ENCODE results near the gene PIGK. TPM values are rescaled to one million over a fixed set of nuclear protein-coding genes. Genes with fewer than 3 reads are reported as not detected.

PIGK gene
- total RNA-seq, 1 donor from 2014 or later = 17.4 TPM

DNA sequence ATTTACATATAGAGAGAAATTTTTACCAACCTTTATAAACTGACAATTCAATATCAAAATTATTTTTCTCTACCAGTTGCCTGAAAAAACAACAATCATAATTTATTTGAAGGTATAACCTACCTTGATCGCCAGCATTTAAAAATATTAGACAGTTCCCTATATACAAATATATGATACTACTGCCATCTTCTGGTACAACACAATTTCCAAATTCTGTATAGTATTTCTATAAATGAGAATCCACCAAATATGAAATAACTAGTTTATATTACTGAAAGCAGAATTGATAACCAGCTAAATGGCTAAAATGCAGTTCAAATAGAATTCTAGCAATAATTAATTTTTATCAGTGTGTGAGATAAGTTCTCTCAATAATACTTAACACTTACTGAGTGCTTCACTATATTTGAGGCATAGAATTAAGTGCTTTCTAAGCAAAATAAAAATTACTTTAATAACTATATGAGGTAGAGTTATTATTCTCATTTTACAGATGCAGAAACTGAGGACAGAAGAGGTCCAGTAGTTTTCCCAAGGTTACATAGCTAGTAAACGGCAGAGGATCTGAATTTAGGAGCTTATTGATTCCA lies 75.6 kb downstream of the PIGK start:
- FAIRE-seq = no peak
- peak; percentile 23 for DNase-seq (ENCODE audit: low read depth)
- Histone ChIP-seq H3K4me3 (ENCODE audit: low read depth, low read length) (no peak overlapping the region), H3K36me3 (ENCODE audit: control insufficient read depth, insufficient read depth, low read length) (no peaks in the 10 kb centered on the region), H3K27me3 (ENCODE audit: control insufficient read depth, insufficient read depth, low read length) (no peaks in the 10 kb centered on the region)
- TF ChIP-seq, protein P1, sequence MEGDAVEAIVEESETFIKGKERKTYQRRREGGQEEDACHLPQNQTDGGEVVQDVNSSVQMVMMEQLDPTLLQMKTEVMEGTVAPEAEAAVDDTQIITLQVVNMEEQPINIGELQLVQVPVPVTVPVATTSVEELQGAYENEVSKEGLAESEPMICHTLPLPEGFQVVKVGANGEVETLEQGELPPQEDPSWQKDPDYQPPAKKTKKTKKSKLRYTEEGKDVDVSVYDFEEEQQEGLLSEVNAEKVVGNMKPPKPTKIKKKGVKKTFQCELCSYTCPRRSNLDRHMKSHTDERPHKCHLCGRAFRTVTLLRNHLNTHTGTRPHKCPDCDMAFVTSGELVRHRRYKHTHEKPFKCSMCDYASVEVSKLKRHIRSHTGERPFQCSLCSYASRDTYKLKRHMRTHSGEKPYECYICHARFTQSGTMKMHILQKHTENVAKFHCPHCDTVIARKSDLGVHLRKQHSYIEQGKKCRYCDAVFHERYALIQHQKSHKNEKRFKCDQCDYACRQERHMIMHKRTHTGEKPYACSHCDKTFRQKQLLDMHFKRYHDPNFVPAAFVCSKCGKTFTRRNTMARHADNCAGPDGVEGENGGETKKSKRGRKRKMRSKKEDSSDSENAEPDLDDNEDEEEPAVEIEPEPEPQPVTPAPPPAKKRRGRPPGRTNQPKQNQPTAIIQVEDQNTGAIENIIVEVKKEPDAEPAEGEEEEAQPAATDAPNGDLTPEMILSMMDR (IDR thresholded peaks at IDR 0.05; ENCODE audit: insufficient read depth, low read length, severe bottlenecking) = no peak

DNA sequence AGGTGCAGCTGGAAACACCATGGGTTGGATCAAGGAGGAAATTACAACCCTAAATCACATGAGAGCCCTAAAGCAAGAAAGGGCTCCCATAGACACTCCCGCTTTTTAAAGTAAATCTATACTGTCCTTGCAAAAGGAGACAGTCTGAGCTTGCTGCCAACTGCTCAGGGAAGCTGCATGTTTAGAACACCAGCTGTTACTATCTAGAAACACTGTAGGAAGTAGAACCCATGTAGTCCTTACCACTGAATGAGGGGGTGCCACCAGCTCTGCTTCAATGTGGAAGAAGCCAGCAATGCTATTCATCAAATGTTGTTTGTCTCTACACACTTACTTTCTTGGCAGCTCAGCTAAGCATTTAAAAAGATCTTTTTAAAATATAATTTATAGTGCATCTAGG lies 79.8 kb downstream of the PIGK start:
- Histone ChIP-seq H3K36me3 (ENCODE audit: control insufficient read depth, insufficient read depth, low read length) (no peaks in the 10 kb centered on the region), H3K27me3 (ENCODE audit: control insufficient read depth, insufficient read depth, low read length) (no peaks in the 10 kb centered on the region), H3K4me3 (ENCODE audit: low read depth, low read length) (no peak overlapping the region)
- FAIRE-seq = no peak
- TF ChIP-seq, protein P1 (IDR thresholded peaks at IDR 0.05; ENCODE audit: insufficient read depth, low read length, severe bottlenecking) = no peak
- no peak for DNase-seq (ENCODE audit: low read depth)

DNA sequence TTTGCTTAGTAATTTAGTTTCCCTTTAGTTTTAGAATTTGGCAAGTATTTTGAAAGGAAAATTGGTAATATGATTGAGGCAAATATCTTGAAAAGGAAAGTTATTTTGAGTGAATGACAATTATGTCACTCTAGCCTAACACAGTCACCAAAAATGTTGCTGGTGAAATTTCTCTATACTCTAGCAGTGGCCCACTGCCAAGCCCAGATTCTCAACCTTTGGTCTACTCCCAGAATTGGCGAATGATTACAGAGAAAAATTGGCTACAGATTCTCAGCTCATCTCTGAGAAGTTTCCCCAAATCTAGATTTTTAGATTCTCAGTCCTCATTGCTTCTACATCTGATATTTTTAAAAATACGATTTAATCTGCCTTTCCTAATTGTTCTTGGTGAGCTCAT lies 84.9 kb downstream of the PIGK start:
- H3K27me3 ChIP-seq (ENCODE audit: control insufficient read depth, insufficient read depth, low read length) = no peaks in the 10 kb centered on the region
- FAIRE-seq (no peak), DNase-seq (ENCODE audit: low read depth) (no peak)
- TF ChIP-seq, protein P1 (IDR thresholded peaks at IDR 0.05; ENCODE audit: insufficient read depth, low read length, severe bottlenecking) = no peak
- H3K36me3 ChIP-seq (ENCODE audit: control insufficient read depth, insufficient read depth, low read length) = no peaks in the 10 kb centered on the region
- H3K4me3 ChIP-seq (ENCODE audit: low read depth, low read length) = no peak overlapping the region

DNA sequence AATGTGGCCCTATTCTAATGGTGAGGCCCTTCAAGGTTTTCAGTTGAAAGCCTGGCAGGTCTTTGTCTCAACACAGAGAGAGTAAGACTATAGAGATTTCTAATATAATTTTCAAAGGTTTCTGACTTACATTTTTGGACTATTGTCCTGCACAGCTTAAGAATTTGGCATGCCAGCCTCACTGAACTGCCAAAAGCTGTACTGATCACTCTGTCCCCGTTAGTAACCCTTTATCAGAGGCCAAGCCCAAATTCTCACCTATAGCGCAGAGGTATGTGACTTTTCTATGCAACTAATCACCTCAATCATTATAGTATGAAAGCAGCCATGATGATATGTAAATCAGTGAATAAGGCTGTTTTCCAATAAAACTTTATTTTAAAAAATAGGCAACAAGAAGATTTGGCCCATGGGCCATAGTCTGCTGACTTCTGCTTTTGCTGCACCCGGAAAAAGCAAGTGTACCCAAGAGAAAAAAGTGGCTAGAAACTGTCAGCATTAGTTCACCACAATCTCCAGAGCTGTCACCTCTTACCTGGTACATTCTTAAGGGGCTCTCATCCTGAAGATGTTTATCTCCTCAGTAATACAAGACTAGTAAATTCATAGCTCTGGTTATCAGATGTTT lies 85.4 kb downstream of the PIGK start:
- H3K4me3 ChIP-seq (ENCODE audit: low read depth, low read length) = no peak overlapping the region
- H3K27me3 ChIP-seq (ENCODE audit: control insufficient read depth, insufficient read depth, low read length) = no peaks in the 10 kb centered on the region
- no peak for DNase-seq (ENCODE audit: low read depth)
- no peaks in the 10 kb centered on the region for H3K36me3 ChIP-seq (ENCODE audit: control insufficient read depth, insufficient read depth, low read length)
- TF ChIP-seq, protein P1 (IDR thresholded peaks at IDR 0.05; ENCODE audit: insufficient read depth, low read length, severe bottlenecking) = no peak
- FAIRE-seq = no peak

DNA sequence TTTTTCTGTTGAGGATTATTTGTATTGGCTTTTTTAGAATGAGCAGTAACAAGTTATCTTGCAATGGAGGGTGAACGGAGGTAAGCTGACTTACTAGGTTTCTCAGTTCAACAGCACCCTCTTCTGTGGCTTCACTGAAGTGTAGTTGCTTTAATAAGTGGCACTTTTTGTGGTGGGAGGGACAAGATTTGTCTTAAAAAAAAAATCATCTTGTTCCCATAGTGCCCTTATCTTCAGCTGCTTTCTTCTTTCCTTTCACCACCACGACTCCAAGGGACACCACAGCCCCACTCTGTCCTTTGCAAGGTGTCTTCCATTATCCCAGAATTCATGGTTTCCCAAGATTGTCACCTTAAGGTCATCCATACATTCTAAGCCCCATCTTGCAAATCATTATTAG lies 92.9 kb downstream of the PIGK start:
- FAIRE-seq = no peak
- Histone ChIP-seq H3K36me3 (ENCODE audit: control insufficient read depth, insufficient read depth, low read length) (no peaks in the 10 kb centered on the region), H3K4me3 (ENCODE audit: low read depth, low read length) (no peak overlapping the region), H3K27me3 (ENCODE audit: control insufficient read depth, insufficient read depth, low read length) (no peaks in the 10 kb centered on the region)
- DNase-seq (ENCODE audit: low read depth) = peak; percentile 68
- TF ChIP-seq, protein P1 (IDR thresholded peaks at IDR 0.05; ENCODE audit: insufficient read depth, low read length, severe bottlenecking) = peak; percentile 68

DNA sequence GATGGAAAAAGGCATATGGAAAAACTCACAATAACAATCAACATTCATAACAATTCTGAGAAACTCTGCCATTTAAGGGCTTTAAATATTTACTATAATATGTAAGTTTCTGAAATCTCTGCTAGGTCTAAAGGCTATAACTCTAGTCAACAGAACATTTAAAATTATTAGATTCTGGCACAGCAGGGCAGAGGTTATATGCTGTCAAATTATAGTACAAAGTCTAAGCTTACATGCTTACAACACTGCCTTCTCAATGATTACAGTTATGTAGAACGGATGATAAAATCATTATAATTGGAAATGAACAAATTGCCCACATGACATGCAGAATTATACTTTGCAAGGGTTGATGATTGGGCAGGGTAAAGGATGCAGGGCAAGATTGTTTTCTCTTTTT lies 97.7 kb downstream of the PIGK start:
- FAIRE-seq (no peak), DNase-seq (ENCODE audit: low read depth) (no peak)
- Histone ChIP-seq H3K36me3 (ENCODE audit: control insufficient read depth, insufficient read depth, low read length) (no peaks in the 10 kb centered on the region), H3K4me3 (ENCODE audit: low read depth, low read length) (no peak overlapping the region), H3K27me3 (ENCODE audit: control insufficient read depth, insufficient read depth, low read length) (no peaks in the 10 kb centered on the region)
- TF ChIP-seq, protein P1 (IDR thresholded peaks at IDR 0.05; ENCODE audit: insufficient read depth, low read length, severe bottlenecking) = no peak

Data from bronchial epithelial cell (primary cell).